Uterus (tissue), 4 donors: ENCODE results near the gene MAT2B. TPM values are rescaled to one million over a fixed set of nuclear protein-coding genes. Genes with fewer than 3 reads are reported as not detected.

Experiments
- DNase-seq, 2 donors: peaks; one replicate each; pipeline ENCODE4 v3.0.0-alpha.2; 2019 to 2020
- H3K27ac ChIP-seq, 2 donors: fragments of 200-600 bp; sonication (generic); 1 replicate in 1 of 2; 2 replicates in 1 of 2; pipeline ENCODE4 v1.5.1; 2016 to 2018
- H3K27me3 ChIP-seq, 2 donors: fragments of 200-600 bp; sonication (generic); one replicate each; pipeline ENCODE4 v1.5.1; 2018 to 2019; ENCODE audit warnings: control low read depth in 1 of 2
- H3K36me3 ChIP-seq, 2 donors: fragments of 200-600 bp; sonication (generic); one replicate each; pipeline ENCODE4 v1.5.1; 2019; ENCODE audit warnings: control low read depth in 1 of 2
- H3K4me1 ChIP-seq, 2 donors: fragments of 200-600 bp; sonication (generic); one replicate each; pipeline ENCODE4 v1.5.1; 2018 to 2019; ENCODE audit warnings: control low read depth in 1 of 2
- H3K4me3 ChIP-seq, 2 donors: fragments of 200-600 bp; sonication (generic); 1 replicate in 1 of 2; 2 replicates in 1 of 2; pipeline ENCODE4 v1.5.1; 2018 to 2019; ENCODE audit warnings: mild to moderate bottlenecking in 1 of 2
- H3K9me3 ChIP-seq, 2 donors: fragments of 200-600 bp; sonication (generic); one replicate each; pipeline ENCODE4 v1.5.1; 2019; ENCODE audit warnings: control low read depth in 1 of 2
- POLR2A ChIP-seq, 2 donors: fragments of 450-650 bp; IDR thresholded peaks; one replicate each; pipeline ENCODE4 v1.6.1; 2016; ENCODE audit warnings: antibody characterized with exemption in 2 of 2, mild to moderate bottlenecking in 1 of 2, moderate library complexity in 1 of 2
- intact Hi-C: fragments of 100-400 bp; cut with DNase I; formaldehyde crosslinking; loops from one replicate; pipeline ENCODE4 v1.15.1; 2023; ENCODE audit warnings: low total_unique reads
- total RNA-seq, 4 donors: library from RNA; depleted of rRNA in 3 of 4; stranded (reverse); fragments of >200 nt in 3 of 4; gene quantifications; one replicate each; pipeline versions ENCODE4 v1.1.0 to v1.2.4, GENCODE V29; 2014 to 2023
- TF ChIP-seq, protein P1 (sequence below), 4 experiments: fragments of 200-600 bp in 2 of 4; fragments of 450-650 bp in 2 of 4; sonication (generic) in 2 of 4; IDR thresholded peaks; one replicate each; pipeline ENCODE4 v1.5.1; 2016 to 2019; ENCODE audit warnings: antibody characterized with exemption in 4 of 4, mild to moderate bottlenecking in 2 of 4, moderate library complexity in 1 of 4
- donor health status: DM: yes; HTN: yes; CAD: no.

MAT2B gene
- total RNA-seq, 4 donors from 2014 or later, result 40.0 to 93.1 (median 63.2) TPM

DNA sequence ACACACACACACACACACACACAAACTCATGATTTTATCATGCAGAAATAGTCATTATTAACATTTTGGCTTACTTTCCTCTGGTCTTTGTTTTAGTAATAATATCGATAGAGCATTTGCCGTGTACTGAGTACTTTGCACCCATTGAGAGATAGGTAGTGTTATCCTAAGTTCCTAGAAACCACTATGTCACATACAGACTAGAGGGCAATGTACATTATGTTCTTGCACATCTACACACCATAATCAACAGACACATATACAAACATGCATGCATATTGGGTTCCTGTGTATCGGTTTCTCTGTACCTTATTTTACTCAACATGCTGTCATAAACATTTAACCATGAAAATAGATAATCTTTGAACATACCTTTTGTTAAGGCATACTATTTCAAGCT is 45.7 kb downstream of the MAT2B start:
- TF ChIP-seq, protein P1, sequence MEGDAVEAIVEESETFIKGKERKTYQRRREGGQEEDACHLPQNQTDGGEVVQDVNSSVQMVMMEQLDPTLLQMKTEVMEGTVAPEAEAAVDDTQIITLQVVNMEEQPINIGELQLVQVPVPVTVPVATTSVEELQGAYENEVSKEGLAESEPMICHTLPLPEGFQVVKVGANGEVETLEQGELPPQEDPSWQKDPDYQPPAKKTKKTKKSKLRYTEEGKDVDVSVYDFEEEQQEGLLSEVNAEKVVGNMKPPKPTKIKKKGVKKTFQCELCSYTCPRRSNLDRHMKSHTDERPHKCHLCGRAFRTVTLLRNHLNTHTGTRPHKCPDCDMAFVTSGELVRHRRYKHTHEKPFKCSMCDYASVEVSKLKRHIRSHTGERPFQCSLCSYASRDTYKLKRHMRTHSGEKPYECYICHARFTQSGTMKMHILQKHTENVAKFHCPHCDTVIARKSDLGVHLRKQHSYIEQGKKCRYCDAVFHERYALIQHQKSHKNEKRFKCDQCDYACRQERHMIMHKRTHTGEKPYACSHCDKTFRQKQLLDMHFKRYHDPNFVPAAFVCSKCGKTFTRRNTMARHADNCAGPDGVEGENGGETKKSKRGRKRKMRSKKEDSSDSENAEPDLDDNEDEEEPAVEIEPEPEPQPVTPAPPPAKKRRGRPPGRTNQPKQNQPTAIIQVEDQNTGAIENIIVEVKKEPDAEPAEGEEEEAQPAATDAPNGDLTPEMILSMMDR (IDR thresholded peaks at IDR 0.05), result no peak
- TF ChIP-seq POLR2A (IDR thresholded peaks at IDR 0.05), result no peak
- no peaks in the 10 kb centered on the region for H3K4me1 ChIP-seq
- no peak overlapping the region for H3K4me3 ChIP-seq
- intact Hi-C loops, result no loop called here
- H3K36me3 ChIP-seq, result no peaks in the 10 kb centered on the region
- no peaks in the 10 kb centered on the region for H3K9me3 ChIP-seq
- no peak for DNase-seq
- H3K27me3 ChIP-seq, result no peaks in the 10 kb centered on the region
- no peak overlapping the region for H3K27ac ChIP-seq

DNA sequence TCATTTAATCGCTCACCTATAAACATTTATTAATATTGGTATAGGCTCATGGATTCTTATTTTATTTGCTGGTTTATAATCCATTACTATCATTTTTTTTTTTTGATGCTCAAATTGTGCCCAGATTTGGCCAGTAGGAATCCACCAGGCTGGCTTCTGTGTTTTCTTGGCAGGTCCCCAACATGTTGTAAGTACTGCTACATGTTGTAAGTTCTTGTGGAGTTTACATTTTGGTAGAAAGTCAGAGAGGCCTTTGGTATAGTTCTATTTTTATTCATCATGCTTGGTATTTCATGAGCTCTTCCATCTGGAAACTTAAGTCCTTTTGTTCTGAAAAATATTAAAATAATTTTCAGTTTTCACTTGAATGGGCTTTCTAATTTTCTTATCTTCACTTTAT is 47.1 kb downstream of the MAT2B start:
- intact Hi-C loops, result no loop called here
- H3K36me3 ChIP-seq, result no peaks in the 10 kb centered on the region
- DNase-seq, result no peak
- no peak overlapping the region for H3K27ac ChIP-seq
- TF ChIP-seq, protein P1 (IDR thresholded peaks at IDR 0.05), result no peak
- no peak for TF ChIP-seq POLR2A (IDR thresholded peaks at IDR 0.05)
- H3K27me3 ChIP-seq, result peaks cover 0 to 3% of the 10 kb centered on the region in 2 donors
- H3K4me1 ChIP-seq, result no peaks in the 10 kb centered on the region
- no peaks in the 10 kb centered on the region for H3K9me3 ChIP-seq
- no peak overlapping the region for H3K4me3 ChIP-seq

DNA sequence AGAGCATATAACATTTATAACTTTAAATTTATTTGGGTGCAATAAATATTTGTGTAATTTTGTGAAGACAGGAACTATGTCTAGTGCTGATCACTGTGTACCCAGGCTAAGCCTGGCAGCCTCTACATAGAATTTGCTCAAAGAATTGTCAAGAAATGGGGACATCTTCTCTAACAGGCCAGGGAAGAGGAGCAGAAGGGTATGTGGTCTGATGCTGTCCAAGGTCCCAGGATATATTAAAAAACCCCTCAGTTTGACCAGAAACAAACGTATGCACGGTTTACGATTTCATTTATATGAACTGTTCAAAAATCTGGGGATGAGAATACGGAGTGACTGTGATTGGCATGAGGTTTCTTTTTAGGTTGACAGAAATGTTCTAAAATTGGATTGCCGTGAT is 55.9 kb downstream of the MAT2B start:
- H3K4me1 ChIP-seq, result no peaks in the 10 kb centered on the region
- H3K4me3 ChIP-seq, result no peak overlapping the region
- intact Hi-C loops, result no loop called here
- no peaks in the 10 kb centered on the region for H3K36me3 ChIP-seq
- H3K27ac ChIP-seq, result no peak overlapping the region
- peaks cover 0 to 2% of the 10 kb centered on the region in 2 donors for H3K27me3 ChIP-seq
- TF ChIP-seq, protein P1 (IDR thresholded peaks at IDR 0.05), result no peak
- TF ChIP-seq POLR2A (IDR thresholded peaks at IDR 0.05), result no peak
- DNase-seq, result no peak
- no peaks in the 10 kb centered on the region for H3K9me3 ChIP-seq

GRCh38 chr5:163562071-163562470 is 56.7 kb downstream of the MAT2B start:
- Histone ChIP-seq H3K36me3 (no peaks in the 10 kb centered on the region), H3K4me3 (no peak overlapping the region), H3K27ac (no peak overlapping the region), H3K4me1 (no peaks in the 10 kb centered on the region), H3K9me3 (no peaks in the 10 kb centered on the region), H3K27me3 (no peaks in the 10 kb centered on the region)
- TF ChIP-seq, protein P1 (IDR thresholded peaks at IDR 0.05), result no peak
- TF ChIP-seq POLR2A (IDR thresholded peaks at IDR 0.05), result no peak
- intact Hi-C loops, result no loop called here
- no peak for DNase-seq

- H3K27ac ChIP-seq, result no peak overlapping the region
- no peaks in the 10 kb centered on the region for H3K4me1 ChIP-seq
- intact Hi-C loops, result no loop called here
- no peak overlapping the region for H3K4me3 ChIP-seq
- TF ChIP-seq, protein P1 (IDR thresholded peaks at IDR 0.05), result no peak
- no peak for TF ChIP-seq POLR2A (IDR thresholded peaks at IDR 0.05)
- no peaks in the 10 kb centered on the region for H3K9me3 ChIP-seq
- no peak for DNase-seq
- H3K27me3 ChIP-seq, result no peaks in the 10 kb centered on the region
- no peaks in the 10 kb centered on the region for H3K36me3 ChIP-seq
Measured at GRCh38 chr5:163563112-163563511, 57.7 kb downstream of the MAT2B start.
